ENCODE measurements around the gene ELMO2.
"Not testable (repeated sequence)": the region's sequence is repeated elsewhere in the genome, so short reads cannot be mapped to it uniquely, and the experiment has no call there.

Gene ELMO2

GRCh38 chr20:46402331-46402811 is 4.0 kb downstream of the ELMO2 start:
- DNase-seq (ENCODE audit: low read depth): no peak

- DNase-seq (ENCODE audit: low read depth): no peak
Observed at GRCh38 chr20:46401478-46401860, 4.9 kb downstream of the ELMO2 start.

- DNase-seq (ENCODE audit: low read depth): no peak
Observed at GRCh38 chr20:46400828-46401477, 5.5 kb downstream of the ELMO2 start.

- DNase-seq (ENCODE audit: low read depth): no peak
Observed at GRCh38 chr20:46400253-46400652, 6.2 kb downstream of the ELMO2 start.

GRCh38 chr20:46399401-46399800 is 7.0 kb downstream of the ELMO2 start:
- DNase-seq (ENCODE audit: low read depth): no peak

GRCh38 chr20:46398963-46399362 is 7.5 kb downstream of the ELMO2 start:
- no peak for DNase-seq (ENCODE audit: low read depth)

- no peak for DNase-seq (ENCODE audit: low read depth)
Observed at GRCh38 chr20:46396052-46396740, 10.2 kb downstream of the ELMO2 start.

GRCh38 chr20:46394872-46395760 is 11.3 kb downstream of the ELMO2 start:
- DNase-seq (ENCODE audit: low read depth): no peak

- DNase-seq (ENCODE audit: low read depth): no peak
Observed at GRCh38 chr20:46393967-46394366, 12.4 kb downstream of the ELMO2 start.

GRCh38 chr20:46388937-46389336 is 17.5 kb downstream of the ELMO2 start:
- no peak for DNase-seq (ENCODE audit: low read depth)

- no peak for DNase-seq (ENCODE audit: low read depth)
Observed at GRCh38 chr20:46388201-46388836, 18.1 kb downstream of the ELMO2 start.

GRCh38 chr20:46387054-46387453 is 19.4 kb downstream of the ELMO2 start:
- DNase-seq (ENCODE audit: low read depth): not testable (repeated sequence)

- no peak for DNase-seq (ENCODE audit: low read depth)
Observed at GRCh38 chr20:46378412-46379009, 27.9 kb downstream of the ELMO2 start.

- DNase-seq (ENCODE audit: low read depth): no peak
Observed at GRCh38 chr20:46377518-46377917, 28.9 kb downstream of the ELMO2 start.

- DNase-seq (ENCODE audit: low read depth): no peak
Observed at GRCh38 chr20:46376196-46376785, 30.1 kb downstream of the ELMO2 start.

- DNase-seq (ENCODE audit: low read depth): no peak
Observed at GRCh38 chr20:46375771-46376170, 30.6 kb downstream of the ELMO2 start.

GRCh38 chr20:46374383-46374782 is 32.0 kb downstream of the ELMO2 start:
- DNase-seq (ENCODE audit: low read depth): no peak

- DNase-seq (ENCODE audit: low read depth): no peak
Observed at GRCh38 chr20:46371656-46372055, 34.8 kb downstream of the ELMO2 start.

- no peak for DNase-seq (ENCODE audit: low read depth)
Observed at GRCh38 chr20:46368902-46369268, 37.5 kb downstream of the ELMO2 start.

GRCh38 chr20:46367967-46368901 is 38.2 kb downstream of the ELMO2 start:
- no peak for DNase-seq (ENCODE audit: low read depth)
